GM12873 (cell line): ENCODE measurements around the gene VAV2.

ENCODE experiments used
- CTCF ChIP-seq: IDR thresholded peaks from 2 replicates; pipeline ENCODE4 v1.5.1; 2012; ENCODE audit warnings: low read depth, mild to moderate bottlenecking, moderate library complexity, low read length, control low read depth; ENCODE audit not compliant: insufficient read depth; ENCODE audit errors: missing control alignments

The VAV2 gene

GRCh38 chr9:134025606-134026541 lies 33.8 kb upstream of the VAV2 start:
- TF ChIP-seq CTCF: peak; percentile 49

- TF ChIP-seq CTCF: no peak
These were observed 32.9 kb upstream of the VAV2 start, which contains the start of gene BRD3OS for GRCh38 chr9:134024828-134025605. Gene BRD3OS, plus strand, starts transcription at chr9:134025481. Its CDS starts 1,267 bp downstream, at chr9:134026748.

GRCh38 chr9:134024214-134024792 lies 32.2 kb upstream of the VAV2 start:
- TF ChIP-seq CTCF: no peak

GRCh38 chr9:134014946-134015345 lies 22.8 kb upstream of the VAV2 start:
- no peak for TF ChIP-seq CTCF

- no peak for TF ChIP-seq CTCF
These were observed 19.3 kb upstream of the VAV2 start for GRCh38 chr9:134011401-134011800.

- no peak for TF ChIP-seq CTCF
These were observed 18.4 kb upstream of the VAV2 start for GRCh38 chr9:134010310-134011173.
